ENCODE measurements around the gene UGT1A4. TPM values are rescaled to one million over a fixed set of nuclear protein-coding genes. Genes with fewer than 3 reads are reported as not detected.

UGT1A4 gene
- total and polyA plus RNA-seq, 9 of the 15 experiments (the other 6 are each of a cell fraction or from before 2014, with no cell fraction given), result not detected

GRCh38 chr2:233761040-233761769, 42.7 kb downstream of the UGT1A4 start:
- DNase-seq (ENCODE audit: extremely low read depth in 1 of 4, low spot score in 3 of 4), result no peak
- in situ Hi-C loops (cut with MboI) (no loop called here), intact Hi-C loops (cut with micrococcal nuclease) (no loop called here)
- BruUV-seq (replicated peaks), result no TSS peak
- Histone ChIP-seq H3K4me3 (no peak overlapping the region), H3K27me3 (ENCODE audit: control insufficient read depth in 2 of 2, insufficient read depth in 2 of 2, low read length in 2 of 2) (peaks cover 0 to 10% of the 10 kb centered on the region in 2 experiments; a peak in 2 of 5 replicates), H2AFZ (ENCODE audit: low read depth, low read length) (no peak overlapping the region), H3K9ac (ENCODE audit: insufficient read depth in 1 of 2, low read depth in 2 of 2, low read length in 2 of 2) (no peak overlapping the region), H3K36me3 (ENCODE audit: control insufficient read depth, insufficient read depth, low read length) (no peaks in the 10 kb centered on the region), H4K20me1 (replicated peaks; ENCODE audit: control insufficient read depth, insufficient read depth, low read length) (no peaks in the 10 kb centered on the region), H3K79me2 (ENCODE audit: control insufficient read depth, insufficient read depth, low read length) (no peaks in the 10 kb centered on the region), H3K4me1 (replicated peaks in 1 of 2; ENCODE audit: control insufficient read depth in 2 of 2, insufficient read depth in 2 of 2, low read length in 2 of 2) (no peaks in the 10 kb centered on the region), H3K9me1 (ENCODE audit: control insufficient read depth, insufficient read depth, low read length) (no peaks in the 10 kb centered on the region), H3K27ac (ENCODE audit: extremely low read depth, low read depth, low read length) (no peak overlapping the region), H3K4me2 (ENCODE audit: insufficient read depth, low read length) (no peak overlapping the region), H3K9me3 (replicated peaks; ENCODE audit: control insufficient read depth, insufficient read depth, low read depth, low read length) (no peaks in the 10 kb centered on the region)
- ATAC-seq, result no peak
- FAIRE-seq, result no peak
- ChIA-PET POLR2A (interaction anchor here (1.0 kb wide), 1 partner anchor 10 kb away, joined by 3 read pairs; no protein-coding TSS in a partner anchor), CTCF (ENCODE audit: low intra/inter-chr PET ratio) (no interaction called here)
- 0% methylated on average over 3 of the region's 4 CpGs for WGBS (ENCODE audit: insufficient coverage, low coverage, missing lambda C conversion rate)
- no peak for TF ChIP-seq ZFP30 (CRISPR knock-in tag; IDR thresholded peaks at IDR 0.05; ENCODE audit: borderline replicate concordance)
- no peak for TF ChIP-seq ZNF124 (CRISPR knock-in tag; IDR thresholded peaks at IDR 0.05)
- TF ChIP-seq HNRNPK (IDR thresholded peaks at IDR 0.05; ENCODE audit: low read depth, low read length, poor library complexity, severe bottlenecking), result no peak
- TF ChIP-seq ZNF57 (CRISPR knock-in tag; IDR thresholded peaks at IDR 0.05), result no peak
- TF ChIP-seq FOXM1 (IDR thresholded peaks at IDR 0.05; ENCODE audit: low read depth), result no peak
- no peak for TF ChIP-seq FOXM1 (CRISPR knock-in tag; IDR thresholded peaks at IDR 0.05; ENCODE audit: low read depth)
- TF ChIP-seq TAL1 (IDR thresholded peaks at IDR 0.05), result no peak
- TF ChIP-seq ZNF316 (IDR thresholded peaks at IDR 0.05), result peak; percentile 56
- peak; percentile 54; the same call in 1 of the 2 replicates for TF ChIP-seq MAFK (IDR thresholded peaks at IDR 0.05; ENCODE audit: low read length)
- TF ChIP-seq POLR3G (IDR thresholded peaks at IDR 0.05; ENCODE audit: extremely low read depth, insufficient read length, insufficient replicate concordance), result no peak
- peak; percentile 44 for TF ChIP-seq MAFG (tag; conservative IDR thresholded peaks at IDR 0.05)
- TF ChIP-seq ZHX1 (conservative IDR thresholded peaks at IDR 0.05; ENCODE audit: low read length), result no peak
- peak; percentile 37; the same call in 1 of the 2 replicates for TF ChIP-seq C11orf30 (IDR thresholded peaks at IDR 0.05; ENCODE audit: low read depth)
- TF ChIP-seq MXD1 (CRISPR knock-in tag; IDR thresholded peaks at IDR 0.05; ENCODE audit: borderline replicate concordance, poor library complexity, severe bottlenecking), result no peak
- TF ChIP-seq RBM17 (IDR thresholded peaks at IDR 0.05; ENCODE audit: borderline replicate concordance, low read depth, low read length), result no peak
- TF ChIP-seq, protein P1, sequence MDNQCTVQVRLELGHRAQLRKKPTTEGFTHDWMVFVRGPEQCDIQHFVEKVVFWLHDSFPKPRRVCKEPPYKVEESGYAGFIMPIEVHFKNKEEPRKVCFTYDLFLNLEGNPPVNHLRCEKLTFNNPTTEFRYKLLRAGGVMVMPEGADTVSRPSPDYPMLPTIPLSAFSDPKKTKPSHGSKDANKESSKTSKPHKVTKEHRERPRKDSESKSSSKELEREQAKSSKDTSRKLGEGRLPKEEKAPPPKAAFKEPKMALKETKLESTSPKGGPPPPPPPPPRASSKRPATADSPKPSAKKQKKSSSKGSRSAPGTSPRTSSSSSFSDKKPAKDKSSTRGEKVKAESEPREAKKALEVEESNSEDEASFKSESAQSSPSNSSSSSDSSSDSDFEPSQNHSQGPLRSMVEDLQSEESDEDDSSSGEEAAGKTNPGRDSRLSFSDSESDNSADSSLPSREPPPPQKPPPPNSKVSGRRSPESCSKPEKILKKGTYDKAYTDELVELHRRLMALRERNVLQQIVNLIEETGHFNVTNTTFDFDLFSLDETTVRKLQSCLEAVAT (IDR thresholded peaks at IDR 0.05), result no peak
- TF ChIP-seq ZNF274 (IDR thresholded peaks at IDR 0.05; ENCODE audit: borderline replicate concordance, low read depth, low read length), result no peak
- TF ChIP-seq PHF21A (IDR thresholded peaks at IDR 0.05; ENCODE audit: borderline replicate concordance, low read depth), result no peak
- no peak for TF ChIP-seq TARDBP (IDR thresholded peaks at IDR 0.05)

All from K562 (cell line).